Measurements from ENCODE around the gene BEST1.

DNA sequence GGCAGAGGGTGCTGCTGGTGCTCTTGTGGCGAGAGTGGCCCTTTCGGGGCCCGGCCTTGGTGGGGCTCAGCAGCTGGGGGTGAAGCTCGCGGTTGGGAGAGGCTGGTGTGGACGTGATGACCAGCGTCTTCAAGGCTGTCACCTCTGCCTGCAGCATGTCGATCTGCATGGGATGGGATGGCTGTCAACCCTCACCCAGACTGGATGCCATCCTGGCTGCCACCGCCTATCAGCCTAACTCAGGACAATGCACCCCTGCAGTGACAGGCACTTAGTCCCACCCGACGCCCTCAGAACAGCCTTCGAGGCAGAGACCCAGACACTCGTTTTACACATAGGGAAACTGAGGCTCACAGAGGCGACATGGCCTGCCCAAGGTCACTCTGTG lies 43.6 kb upstream of the BEST1 start:
- TF ChIP-seq ZNF274 (IDR thresholded peaks at IDR 0.05; ENCODE audit: low read depth, low read length) (no peak), YY1 (IDR thresholded peaks at IDR 0.05; ENCODE audit: insufficient read depth, insufficient read length) (no peak)

Measured in NT2/D1 (cell line).